ENCODE data around the gene MALRD1.

MALRD1 gene

GRCh38 chr10:19778996-19779395, 730.4 kb downstream of the MALRD1 start:
- no peak overlapping the region for H3K4me3 Mint-ChIP-seq
- no peaks in the 10 kb centered on the region for H3K27me3 Mint-ChIP-seq
- DNase-seq = no peak
- no peak overlapping the region for H3K27ac Mint-ChIP-seq
- H3K36me3 Mint-ChIP-seq (ENCODE audit: insufficient read depth) = no peaks in the 10 kb centered on the region
- no peaks in the 10 kb centered on the region for H3K4me1 Mint-ChIP-seq (ENCODE audit: low read depth in 2 of 2)
- peaks cover 8 to 15% of the 10 kb centered on the region in 2 donors for H3K9me3 Mint-ChIP-seq
- no peak for ATAC-seq (replicated peaks)

GRCh38 chr10:19782430-19783089, 734.0 kb downstream of the MALRD1 start:
- Mint-ChIP-seq H3K27me3 (no peaks in the 10 kb centered on the region), H3K4me1 (ENCODE audit: low read depth in 2 of 2) (no peaks in the 10 kb centered on the region), H3K9me3 (peaks cover 5 to 15% of the 10 kb centered on the region in 2 donors), H3K36me3 (ENCODE audit: insufficient read depth) (no peaks in the 10 kb centered on the region), H3K27ac (no peak overlapping the region), H3K4me3 (no peak overlapping the region)
- no peak for ATAC-seq (replicated peaks)
- no peak for DNase-seq

GRCh38 chr10:19783721-19784120, 735.1 kb downstream of the MALRD1 start:
- Mint-ChIP-seq H3K9me3 (peaks cover 5 to 15% of the 10 kb centered on the region in 2 donors), H3K27me3 (no peaks in the 10 kb centered on the region), H3K4me1 (ENCODE audit: low read depth in 2 of 2) (no peaks in the 10 kb centered on the region), H3K4me3 (no peak overlapping the region), H3K36me3 (ENCODE audit: insufficient read depth) (no peaks in the 10 kb centered on the region), H3K27ac (no peak overlapping the region)
- DNase-seq = no peak
- ATAC-seq (replicated peaks) = no peak
